Measurements from ENCODE around the gene PCSK2.

PCSK2 gene

GRCh38 chr20:17515053-17515452 lies 288.2 kb downstream of the PCSK2 start:
- Histone ChIP-seq H3K27me3 (ENCODE audit: control insufficient read depth, insufficient read depth, low read length) (no peaks in the 10 kb centered on the region), H3K9ac (ENCODE audit: low read length) (no peak overlapping the region), H3K4me1 (ENCODE audit: control insufficient read depth, insufficient read depth, low read length) (no peaks in the 10 kb centered on the region), H3K36me3 (ENCODE audit: control insufficient read depth, insufficient read depth, low read length) (no peaks in the 10 kb centered on the region), H3K4me3 (ENCODE audit: low read length) (no peak overlapping the region), H3K27ac (ENCODE audit: low read depth, low read length) (no peak overlapping the region)

- H3K27me3 ChIP-seq (ENCODE audit: control insufficient read depth, insufficient read depth, low read length), result no peaks in the 10 kb centered on the region
- no peaks in the 10 kb centered on the region for H3K4me1 ChIP-seq (ENCODE audit: control insufficient read depth, insufficient read depth, low read length)
- no peaks in the 10 kb centered on the region for H3K36me3 ChIP-seq (ENCODE audit: control insufficient read depth, insufficient read depth, low read length)
- H3K4me3 ChIP-seq (ENCODE audit: low read length), result no peak overlapping the region
- H3K9ac ChIP-seq (ENCODE audit: low read length), result no peak overlapping the region
- no peak overlapping the region for H3K27ac ChIP-seq (ENCODE audit: low read depth, low read length)
These were observed 291.7 kb downstream of the PCSK2 start for GRCh38 chr20:17518339-17519052.

GRCh38 chr20:17519606-17520285 lies 292.9 kb downstream of the PCSK2 start:
- no peaks in the 10 kb centered on the region for H3K36me3 ChIP-seq (ENCODE audit: control insufficient read depth, insufficient read depth, low read length)
- H3K4me1 ChIP-seq (ENCODE audit: control insufficient read depth, insufficient read depth, low read length), result no peaks in the 10 kb centered on the region
- no peaks in the 10 kb centered on the region for H3K27me3 ChIP-seq (ENCODE audit: control insufficient read depth, insufficient read depth, low read length)
- no peak overlapping the region for H3K27ac ChIP-seq (ENCODE audit: low read depth, low read length)
- no peak overlapping the region for H3K9ac ChIP-seq (ENCODE audit: low read length)
- no peak overlapping the region for H3K4me3 ChIP-seq (ENCODE audit: low read length)

- no peak overlapping the region for H3K9ac ChIP-seq (ENCODE audit: low read length)
- no peak overlapping the region for H3K27ac ChIP-seq (ENCODE audit: low read depth, low read length)
- H3K4me1 ChIP-seq (ENCODE audit: control insufficient read depth, insufficient read depth, low read length), result no peaks in the 10 kb centered on the region
- no peak overlapping the region for H3K4me3 ChIP-seq (ENCODE audit: low read length)
- H3K27me3 ChIP-seq (ENCODE audit: control insufficient read depth, insufficient read depth, low read length), result no peaks in the 10 kb centered on the region
- no peaks in the 10 kb centered on the region for H3K36me3 ChIP-seq (ENCODE audit: control insufficient read depth, insufficient read depth, low read length)
These were observed 293.7 kb downstream of the PCSK2 start for GRCh38 chr20:17520583-17520982.

GRCh38 chr20:17522528-17522927 lies 295.7 kb downstream of the PCSK2 start:
- no peaks in the 10 kb centered on the region for H3K27me3 ChIP-seq (ENCODE audit: control insufficient read depth, insufficient read depth, low read length)
- H3K36me3 ChIP-seq (ENCODE audit: control insufficient read depth, insufficient read depth, low read length), result no peaks in the 10 kb centered on the region
- H3K4me1 ChIP-seq (ENCODE audit: control insufficient read depth, insufficient read depth, low read length), result no peaks in the 10 kb centered on the region
- no peak overlapping the region for H3K27ac ChIP-seq (ENCODE audit: low read depth, low read length)
- no peak overlapping the region for H3K9ac ChIP-seq (ENCODE audit: low read length)
- no peak overlapping the region for H3K4me3 ChIP-seq (ENCODE audit: low read length)

GRCh38 chr20:17523326-17523725 lies 296.5 kb downstream of the PCSK2 start:
- H3K4me3 ChIP-seq (ENCODE audit: low read length), result no peak overlapping the region
- H3K27me3 ChIP-seq (ENCODE audit: control insufficient read depth, insufficient read depth, low read length), result no peaks in the 10 kb centered on the region
- no peak overlapping the region for H3K9ac ChIP-seq (ENCODE audit: low read length)
- no peaks in the 10 kb centered on the region for H3K36me3 ChIP-seq (ENCODE audit: control insufficient read depth, insufficient read depth, low read length)
- H3K27ac ChIP-seq (ENCODE audit: low read depth, low read length), result no peak overlapping the region
- H3K4me1 ChIP-seq (ENCODE audit: control insufficient read depth, insufficient read depth, low read length), result no peaks in the 10 kb centered on the region

GRCh38 chr20:17524560-17524959 lies 297.7 kb downstream of the PCSK2 start:
- Histone ChIP-seq H3K36me3 (ENCODE audit: control insufficient read depth, insufficient read depth, low read length) (no peaks in the 10 kb centered on the region), H3K27ac (ENCODE audit: low read depth, low read length) (no peak overlapping the region)

GRCh38 chr20:17525132-17525531 lies 298.3 kb downstream of the PCSK2 start:
- H3K27me3 ChIP-seq (ENCODE audit: control insufficient read depth, insufficient read depth, low read length), result no peaks in the 10 kb centered on the region
- H3K36me3 ChIP-seq (ENCODE audit: control insufficient read depth, insufficient read depth, low read length), result no peaks in the 10 kb centered on the region
- H3K9ac ChIP-seq (ENCODE audit: low read length), result no peak overlapping the region
- H3K4me3 ChIP-seq (ENCODE audit: low read length), result no peak overlapping the region
- no peak overlapping the region for H3K27ac ChIP-seq (ENCODE audit: low read depth, low read length)
- H3K4me1 ChIP-seq (ENCODE audit: control insufficient read depth, insufficient read depth, low read length), result no peaks in the 10 kb centered on the region

More at GRCh38 chr20:17524560-17524959, 297.7 kb downstream of the PCSK2 start:
- Histone ChIP-seq H3K4me3 (ENCODE audit: low read length) (no peak overlapping the region), H3K4me1 (ENCODE audit: control insufficient read depth, insufficient read depth, low read length) (no peaks in the 10 kb centered on the region), H3K27me3 (ENCODE audit: control insufficient read depth, insufficient read depth, low read length) (no peaks in the 10 kb centered on the region), H3K9ac (ENCODE audit: low read length) (no peak overlapping the region)

- Histone ChIP-seq H3K4me1 (ENCODE audit: control insufficient read depth, insufficient read depth, low read length) (no peaks in the 10 kb centered on the region), H3K4me3 (ENCODE audit: low read length) (no peak overlapping the region), H3K9ac (ENCODE audit: low read length) (no peak overlapping the region), H3K27ac (ENCODE audit: low read depth, low read length) (no peak overlapping the region), H3K36me3 (ENCODE audit: control insufficient read depth, insufficient read depth, low read length) (no peaks in the 10 kb centered on the region), H3K27me3 (ENCODE audit: control insufficient read depth, insufficient read depth, low read length) (no peaks in the 10 kb centered on the region)
These were observed 298.8 kb downstream of the PCSK2 start for GRCh38 chr20:17525650-17526049.

GRCh38 chr20:17529586-17529985 lies 302.7 kb downstream of the PCSK2 start:
- Histone ChIP-seq H3K27me3 (ENCODE audit: control insufficient read depth, insufficient read depth, low read length) (no peaks in the 10 kb centered on the region), H3K4me3 (ENCODE audit: low read length) (no peak overlapping the region), H3K27ac (ENCODE audit: low read depth, low read length) (no peak overlapping the region), H3K9ac (ENCODE audit: low read length) (no peak overlapping the region), H3K4me1 (ENCODE audit: control insufficient read depth, insufficient read depth, low read length) (peaks cover 4% of the 10 kb centered on the region), H3K36me3 (ENCODE audit: control insufficient read depth, insufficient read depth, low read length) (no peaks in the 10 kb centered on the region)

GRCh38 chr20:17530153-17530552 lies 303.3 kb downstream of the PCSK2 start:
- peaks cover 4% of the 10 kb centered on the region for H3K4me1 ChIP-seq (ENCODE audit: control insufficient read depth, insufficient read depth, low read length)
- H3K27ac ChIP-seq (ENCODE audit: low read depth, low read length), result no peak overlapping the region
- no peaks in the 10 kb centered on the region for H3K27me3 ChIP-seq (ENCODE audit: control insufficient read depth, insufficient read depth, low read length)
- H3K9ac ChIP-seq (ENCODE audit: low read length), result no peak overlapping the region
- H3K4me3 ChIP-seq (ENCODE audit: low read length), result no peak overlapping the region
- H3K36me3 ChIP-seq (ENCODE audit: control insufficient read depth, insufficient read depth, low read length), result no peaks in the 10 kb centered on the region

- Histone ChIP-seq H3K4me1 (ENCODE audit: control insufficient read depth, insufficient read depth, low read length) (peaks cover 4% of the 10 kb centered on the region), H3K27ac (ENCODE audit: low read depth, low read length) (peak within 1 kb of the TSS; percentile 77), H3K27me3 (ENCODE audit: control insufficient read depth, insufficient read depth, low read length) (no peaks in the 10 kb centered on the region), H3K9ac (ENCODE audit: low read length) (peak within 1 kb of the TSS; percentile 16), H3K4me3 (ENCODE audit: low read length) (peak within 1 kb of the TSS; percentile 72), H3K36me3 (ENCODE audit: control insufficient read depth, insufficient read depth, low read length) (no peaks in the 10 kb centered on the region)
These were observed 304.1 kb downstream of the PCSK2 start, which contains the start of gene BFSP1 for GRCh38 chr20:17530716-17531664. TSS of gene BFSP1 (minus strand) at chr20:17531379. CDS start at chr20:17531329, 50 bp downstream.
